C4-2B (cell line): ENCODE results near the gene CYFIP1.

ENCODE experiments used
- H3K27ac ChIP-seq: fragments of 450-650 bp; 2 replicates; pipeline ENCODE4 v1.5.1; 2017
- ZFX ChIP-seq: fragments of 450-650 bp; IDR thresholded peaks from 2 replicates; pipeline ENCODE4 v1.6.1; 2017
- TF ChIP-seq, protein P1 (sequence below): fragments of 450-650 bp; conservative IDR thresholded peaks from 2 replicates; pipeline ENCODE4 v1.5.1; 2017; ENCODE audit warnings: mild to moderate bottlenecking

The CYFIP1 gene

DNA sequence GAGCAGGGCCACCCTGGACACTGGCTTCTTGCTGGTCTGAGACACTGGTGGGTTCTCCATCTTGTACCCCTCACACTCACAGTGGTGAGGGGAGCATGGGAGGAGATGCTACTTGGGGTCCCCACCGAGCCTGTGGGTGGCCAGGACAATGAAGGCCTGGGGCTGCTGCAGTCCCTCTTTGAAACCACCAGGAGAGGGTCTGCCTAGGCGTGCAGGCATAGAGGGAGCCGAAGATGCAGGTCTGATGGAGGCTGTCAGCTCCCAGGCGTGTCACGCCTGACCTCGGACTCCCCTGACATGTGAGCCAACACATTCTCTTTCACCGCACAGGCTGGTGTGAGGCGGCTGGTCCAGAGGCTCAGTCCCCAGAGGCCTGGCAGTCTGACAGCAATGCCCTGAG, 102.6 kb downstream of the CYFIP1 start:
- TF ChIP-seq, protein P1, sequence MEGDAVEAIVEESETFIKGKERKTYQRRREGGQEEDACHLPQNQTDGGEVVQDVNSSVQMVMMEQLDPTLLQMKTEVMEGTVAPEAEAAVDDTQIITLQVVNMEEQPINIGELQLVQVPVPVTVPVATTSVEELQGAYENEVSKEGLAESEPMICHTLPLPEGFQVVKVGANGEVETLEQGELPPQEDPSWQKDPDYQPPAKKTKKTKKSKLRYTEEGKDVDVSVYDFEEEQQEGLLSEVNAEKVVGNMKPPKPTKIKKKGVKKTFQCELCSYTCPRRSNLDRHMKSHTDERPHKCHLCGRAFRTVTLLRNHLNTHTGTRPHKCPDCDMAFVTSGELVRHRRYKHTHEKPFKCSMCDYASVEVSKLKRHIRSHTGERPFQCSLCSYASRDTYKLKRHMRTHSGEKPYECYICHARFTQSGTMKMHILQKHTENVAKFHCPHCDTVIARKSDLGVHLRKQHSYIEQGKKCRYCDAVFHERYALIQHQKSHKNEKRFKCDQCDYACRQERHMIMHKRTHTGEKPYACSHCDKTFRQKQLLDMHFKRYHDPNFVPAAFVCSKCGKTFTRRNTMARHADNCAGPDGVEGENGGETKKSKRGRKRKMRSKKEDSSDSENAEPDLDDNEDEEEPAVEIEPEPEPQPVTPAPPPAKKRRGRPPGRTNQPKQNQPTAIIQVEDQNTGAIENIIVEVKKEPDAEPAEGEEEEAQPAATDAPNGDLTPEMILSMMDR = no peak
- TF ChIP-seq ZFX = no peak
- H3K27ac ChIP-seq = no peak overlapping the region

DNA sequence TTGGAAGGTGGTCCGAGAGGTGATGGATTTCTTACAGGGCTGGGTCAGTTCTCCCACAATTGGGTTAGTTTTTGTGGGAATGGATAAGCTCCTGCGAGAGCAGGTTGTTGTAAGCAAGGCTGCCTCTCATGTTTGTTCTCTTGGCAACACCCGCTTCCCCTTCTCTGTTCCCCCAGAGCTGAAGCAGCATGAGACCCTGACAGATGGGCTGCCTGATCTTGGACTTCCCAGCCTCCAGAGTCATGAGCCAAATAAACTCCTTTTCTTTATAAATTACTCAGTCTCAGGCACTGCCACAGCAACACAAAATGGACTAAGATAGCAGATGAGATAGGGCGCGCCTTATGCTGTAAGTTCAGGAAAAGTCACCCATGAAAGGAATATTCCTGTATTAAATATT, 103.1 kb downstream of the CYFIP1 start:
- no peak overlapping the region for H3K27ac ChIP-seq
- TF ChIP-seq, protein P1 = no peak
- TF ChIP-seq ZFX = no peak

GRCh38 chr15:22874966-22875365, 105.2 kb downstream of the CYFIP1 start:
- H3K27ac ChIP-seq = no peak overlapping the region
- TF ChIP-seq ZFX = no peak
- TF ChIP-seq, protein P1 = no peak

- TF ChIP-seq ZFX = no peak
- TF ChIP-seq, protein P1 = no peak
- H3K27ac ChIP-seq = no peak overlapping the region
Observed at GRCh38 chr15:22874256-22874655, 105.9 kb downstream of the CYFIP1 start.

- H3K27ac ChIP-seq = no peak overlapping the region
- TF ChIP-seq ZFX = no peak
- TF ChIP-seq, protein P1 = no peak
Observed at GRCh38 chr15:22873841-22874240, 106.3 kb downstream of the CYFIP1 start.

- TF ChIP-seq, protein P1 = no peak
- no peak for TF ChIP-seq ZFX
- H3K27ac ChIP-seq = no peak overlapping the region
Observed at GRCh38 chr15:22872936-22873701, 107.0 kb downstream of the CYFIP1 start.

GRCh38 chr15:22871481-22872086, 108.6 kb downstream of the CYFIP1 start:
- TF ChIP-seq, protein P1 = no peak
- no peak for TF ChIP-seq ZFX
- no peak overlapping the region for H3K27ac ChIP-seq
